Activated T-cell treated with anti-CD3 and anti-CD28 coated beads, Interleukin-2, amount 50 U/mL, for 1 hour (primary cell): ENCODE results near the gene ZWILCH.
"Not testable (repeated sequence)": the region's sequence is repeated elsewhere in the genome, so short reads cannot be mapped to it uniquely, and the experiment has no call there.

ENCODE experiments used
- DNase-seq: peaks from one replicate; pipeline ENCODE4 v3.0.0-alpha.2; 2020

Gene ZWILCH

DNA sequence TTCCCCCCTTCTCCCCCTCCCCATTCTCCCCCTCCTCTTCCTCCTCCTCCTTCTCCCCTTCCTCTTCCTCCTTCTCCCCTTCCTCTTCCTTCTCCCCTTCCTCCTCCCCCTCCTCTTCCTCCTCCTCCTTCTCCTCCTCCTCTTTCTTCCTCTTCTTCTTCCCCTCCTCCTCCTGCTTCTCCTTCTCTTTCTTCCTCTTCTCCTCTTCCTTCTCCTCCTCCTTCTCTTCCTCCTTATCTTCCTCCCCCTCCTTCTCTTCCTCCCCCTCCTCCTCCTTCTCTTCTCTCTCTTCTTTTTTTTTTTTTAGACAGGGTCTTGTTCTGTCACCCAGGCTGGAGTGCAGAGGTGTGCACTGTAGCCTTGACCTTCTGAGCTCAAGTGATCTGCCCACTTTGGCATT is 81.9 kb downstream of the ZWILCH start:
- DNase-seq, result no peak

DNA sequence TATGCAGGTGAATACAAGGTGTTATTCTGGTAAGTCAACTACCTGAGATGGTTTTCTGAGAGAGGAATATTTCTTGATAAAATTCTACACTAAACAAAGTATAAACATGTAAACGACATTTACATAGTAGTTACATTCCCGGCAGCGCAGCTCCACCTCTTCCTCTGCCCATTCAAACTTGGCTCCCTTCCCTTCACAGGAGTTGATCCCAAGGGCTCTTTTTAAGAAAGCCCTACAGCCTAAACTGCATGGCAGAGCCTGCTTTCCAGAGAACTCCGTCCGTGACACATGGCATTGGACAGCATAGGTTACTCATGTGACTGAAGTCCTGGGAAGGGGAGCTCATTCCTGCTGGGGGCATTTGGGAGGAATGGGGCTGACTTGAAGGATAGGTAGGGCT is 82.6 kb downstream of the ZWILCH start:
- no peak for DNase-seq

DNA sequence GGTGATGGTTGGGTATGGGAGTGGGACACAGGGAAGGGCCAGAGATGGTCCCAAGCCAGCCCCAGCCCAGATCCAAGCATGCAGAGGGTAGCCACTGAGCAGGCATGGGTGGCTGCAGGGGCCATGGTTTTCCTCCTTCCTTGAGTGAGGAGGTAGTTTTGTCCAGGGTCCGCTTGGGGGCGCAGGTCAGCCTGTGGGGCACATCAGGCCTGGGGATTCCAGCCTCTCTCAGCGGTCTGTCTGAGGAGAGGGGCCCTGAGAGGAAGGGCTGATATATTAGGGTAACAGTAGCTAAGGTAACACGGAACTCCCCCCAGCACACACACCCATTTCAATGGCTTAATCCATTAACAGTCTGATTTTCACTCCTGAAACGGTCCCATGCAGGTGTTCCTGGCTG is 83.4 kb downstream of the ZWILCH start:
- no peak for DNase-seq

DNA sequence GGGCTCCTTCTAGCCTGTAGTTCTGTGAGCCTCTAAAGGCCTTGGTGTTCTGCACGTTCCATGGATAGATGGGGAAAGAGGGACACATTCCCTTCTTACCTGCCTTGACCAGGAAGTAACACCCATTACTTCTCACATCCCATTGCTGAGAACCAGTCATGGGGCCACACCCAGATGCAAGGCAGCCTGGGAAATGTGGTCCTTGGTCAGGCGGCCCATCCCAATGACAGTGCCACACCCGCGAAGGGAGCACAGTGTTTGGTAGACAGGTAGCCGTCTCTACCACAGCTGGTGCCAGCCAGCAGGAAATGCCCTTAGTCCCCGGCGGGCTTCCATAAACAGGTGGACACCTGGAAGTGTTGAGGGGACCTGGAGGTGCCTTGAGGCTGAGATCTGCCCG is 83.8 kb downstream of the ZWILCH start:
- no peak for DNase-seq

DNA sequence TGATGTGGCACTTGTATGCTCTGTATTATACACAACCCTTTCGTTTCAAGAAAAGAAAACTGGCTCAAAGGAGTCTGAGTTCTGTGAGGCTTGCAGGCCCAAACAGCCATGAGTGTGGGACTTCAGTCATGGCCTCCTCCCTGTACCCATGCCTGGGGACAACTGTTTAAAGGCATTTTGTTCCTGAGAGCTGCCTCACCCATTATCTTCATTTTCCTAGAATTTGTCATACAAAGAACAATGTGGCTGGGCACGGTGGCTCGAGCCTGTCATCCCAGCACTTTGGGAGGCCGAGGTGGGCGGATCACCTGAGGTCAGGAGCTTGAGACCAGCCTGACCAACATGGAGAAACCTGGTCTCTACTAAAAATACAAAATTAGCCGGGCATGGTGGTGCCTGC is 84.3 kb downstream of the ZWILCH start:
- DNase-seq, result not testable (repeated sequence)

DNA sequence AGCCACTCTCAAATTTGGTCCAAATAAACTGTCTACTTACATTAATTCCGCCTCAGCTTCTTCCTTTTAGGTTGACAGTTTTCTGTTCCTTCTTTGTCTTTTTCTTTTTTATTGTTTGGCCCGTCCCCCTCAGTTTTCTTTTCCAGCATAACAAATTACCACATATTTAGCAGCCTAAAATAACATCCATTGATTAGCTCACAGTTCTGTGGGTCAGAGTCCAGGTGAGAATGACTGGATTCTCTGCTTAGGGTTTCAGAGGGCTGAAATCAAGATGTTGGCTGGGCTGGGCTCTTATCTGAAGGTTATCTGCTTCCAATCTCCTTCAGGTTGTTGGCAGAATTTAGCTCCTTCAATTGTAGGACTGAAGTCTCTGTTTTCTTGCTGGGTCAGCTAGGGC is 85.3 kb downstream of the ZWILCH start:
- DNase-seq, result no peak

DNA sequence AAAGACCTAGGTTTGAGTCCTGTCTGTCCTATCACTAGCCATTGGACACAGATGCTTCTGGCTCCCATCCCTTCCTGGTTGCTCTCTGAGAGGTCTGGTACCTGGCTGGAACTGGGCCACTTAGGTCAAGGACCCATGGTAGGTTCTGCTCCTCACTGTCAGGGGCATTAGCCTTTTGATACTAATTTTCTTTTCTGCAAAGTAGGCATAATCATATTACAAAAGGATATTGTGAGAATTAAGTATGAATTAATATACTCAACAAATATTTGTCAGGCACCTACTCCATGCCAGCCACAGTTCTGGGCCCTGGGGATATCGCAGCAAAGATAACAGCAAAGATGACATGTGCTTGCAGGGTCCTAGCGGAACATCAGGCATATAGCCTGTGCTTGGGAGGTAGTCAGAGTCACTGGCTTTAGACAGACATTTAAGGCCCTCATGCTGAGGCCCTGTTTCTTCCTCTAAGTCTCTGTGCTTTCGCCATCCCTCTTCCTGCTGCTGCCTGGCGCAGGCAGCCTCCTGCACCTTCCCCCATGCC is 86.3 kb downstream of the ZWILCH start:
- DNase-seq, result no peak

DNA sequence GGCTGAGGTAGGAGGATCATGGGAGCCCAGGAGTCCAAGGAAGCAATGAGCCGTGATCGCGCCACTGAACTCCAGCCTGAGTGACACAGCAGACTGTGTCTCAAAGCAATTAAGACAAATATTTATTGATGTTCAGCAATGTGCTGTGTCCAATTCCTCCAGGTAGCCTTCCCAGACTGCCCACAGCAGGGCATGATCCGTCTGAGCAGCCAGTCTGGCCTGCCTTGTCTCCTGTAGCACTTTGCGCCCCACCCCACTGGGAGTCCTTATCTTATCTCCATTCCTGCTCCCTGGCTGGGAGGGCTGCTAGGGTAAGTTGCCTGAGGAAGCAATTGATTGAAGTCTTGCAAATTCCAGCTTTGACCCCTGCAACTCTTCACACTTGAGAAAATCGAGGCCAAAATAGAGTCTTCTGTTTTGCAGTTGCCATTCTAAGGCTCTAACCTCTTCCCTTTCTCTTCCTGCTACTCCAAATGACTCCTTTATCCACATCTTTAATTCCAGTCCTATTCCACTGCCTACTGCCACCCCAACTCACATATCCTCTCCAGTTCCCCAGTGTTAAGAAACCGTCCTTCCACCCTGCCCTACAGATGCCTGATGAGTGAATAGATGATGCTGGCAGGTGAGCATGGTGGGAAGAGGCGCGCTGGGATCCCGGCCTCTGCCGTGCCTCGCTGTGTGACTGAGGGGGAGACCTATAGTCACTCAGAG is 87.5 kb downstream of the ZWILCH start:
- no peak for DNase-seq

DNA sequence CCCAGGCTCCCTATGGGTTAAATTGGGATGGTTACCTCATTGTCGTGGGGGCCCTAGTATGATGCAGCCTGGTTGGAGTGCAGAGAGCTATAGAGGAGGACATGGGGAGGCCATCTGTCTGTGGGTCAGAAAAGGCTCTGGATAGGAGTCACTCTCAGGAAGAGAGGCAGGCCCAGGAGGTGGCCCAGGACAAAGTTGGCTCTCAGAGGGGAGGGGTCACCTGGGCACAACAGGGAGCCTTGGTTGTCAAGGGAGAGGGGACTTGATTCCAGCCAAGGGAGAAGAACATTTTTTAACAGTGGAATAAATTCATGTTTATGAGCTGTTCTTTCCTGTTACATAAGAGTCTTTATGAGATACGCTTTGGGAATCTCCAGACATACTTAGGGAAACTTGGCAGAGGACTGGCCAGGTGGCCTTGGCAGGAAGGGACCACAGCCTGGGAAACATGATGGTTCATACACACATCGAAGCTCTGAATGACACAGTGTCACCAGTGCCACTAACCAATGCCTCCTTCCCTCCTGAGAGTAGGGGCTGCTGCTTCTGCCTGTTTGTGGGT is 88.2 kb downstream of the ZWILCH start:
- no peak for DNase-seq

DNA sequence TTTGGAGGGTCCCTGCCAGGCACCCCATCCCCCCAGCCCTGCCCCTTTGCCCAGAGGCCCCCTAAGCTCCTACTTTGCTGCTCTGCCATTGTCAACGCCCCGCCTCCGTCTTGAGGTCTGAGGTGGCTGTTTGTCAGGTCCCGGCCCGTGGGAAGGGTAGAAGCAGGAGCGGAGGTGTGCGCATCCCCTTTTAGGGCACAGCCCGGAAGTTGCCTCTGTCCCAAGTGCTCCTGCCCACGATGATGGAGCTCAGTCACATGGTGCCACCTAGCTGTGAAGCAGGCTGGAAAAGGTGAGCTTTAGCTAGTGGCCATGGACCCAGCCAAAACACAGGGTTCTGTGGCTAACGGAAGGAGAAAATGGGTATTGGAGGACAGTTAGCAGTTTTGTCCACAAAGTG is 89.2 kb downstream of the ZWILCH start:
- DNase-seq, result no peak

DNA sequence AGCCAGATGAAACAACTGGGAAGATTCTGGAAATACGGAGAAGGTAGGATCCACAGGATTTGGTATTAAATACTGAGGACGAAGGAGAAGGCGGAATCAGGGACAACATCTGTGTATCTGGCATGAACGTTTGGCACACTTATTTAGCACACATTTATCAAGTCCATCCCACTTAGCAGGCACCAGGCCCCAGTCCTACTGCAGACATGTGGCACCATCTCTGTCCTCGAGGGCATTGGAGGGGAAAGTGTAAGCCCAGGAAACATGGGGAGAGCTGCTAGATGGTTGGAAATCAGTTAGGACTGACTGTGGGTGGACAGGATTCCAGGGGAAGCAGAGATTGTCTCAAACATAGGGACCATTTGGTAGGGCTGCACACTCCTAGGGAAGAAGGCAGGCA is 89.7 kb downstream of the ZWILCH start:
- no peak for DNase-seq

DNA sequence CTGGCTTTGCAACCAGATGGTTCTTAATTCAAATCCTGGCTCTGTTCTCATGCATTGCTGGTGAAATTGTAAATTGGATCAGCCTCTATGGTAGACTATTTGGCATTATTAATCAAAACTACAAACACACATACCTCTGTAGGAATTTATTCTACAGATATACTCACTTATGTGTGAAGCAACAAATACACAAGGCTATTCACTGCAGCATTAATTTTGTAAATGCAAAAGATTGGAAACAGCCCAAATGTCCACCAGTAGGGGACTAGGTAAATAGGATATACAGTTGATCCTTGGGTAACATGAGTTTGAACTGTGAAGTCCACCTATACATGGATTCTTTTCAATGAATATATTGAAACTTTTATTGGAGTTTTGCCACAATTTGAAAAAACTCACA is 90.2 kb downstream of the ZWILCH start:
- DNase-seq, result no peak

DNA sequence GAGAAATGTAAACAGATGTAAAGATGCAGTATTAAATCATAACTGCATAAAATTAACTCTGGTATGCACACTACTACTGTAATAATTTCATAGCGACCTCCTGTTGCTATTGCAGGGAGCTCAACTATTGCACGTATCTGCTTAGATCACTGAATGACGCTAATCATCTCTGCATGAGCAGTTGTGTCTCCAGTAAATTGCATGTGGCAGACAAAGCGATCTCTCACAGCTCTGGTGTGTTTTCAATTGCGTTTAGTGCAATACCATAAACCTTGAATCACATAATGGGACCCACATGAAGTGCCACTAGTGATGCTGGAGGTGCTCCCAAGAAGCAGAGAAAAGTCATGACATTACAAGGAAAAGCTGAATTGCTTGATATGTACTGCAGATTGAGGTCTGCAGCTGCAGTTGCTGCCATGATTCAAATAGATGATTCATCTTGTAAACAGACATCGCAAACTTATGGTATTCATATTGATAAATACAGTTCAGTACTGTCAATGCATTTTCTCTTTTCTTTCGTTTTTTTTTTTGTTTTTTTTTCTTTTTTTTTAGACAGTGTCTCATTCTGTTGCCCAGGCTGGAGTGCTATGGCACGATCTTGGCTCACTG is 90.9 kb downstream of the ZWILCH start:
- no peak for DNase-seq

DNA sequence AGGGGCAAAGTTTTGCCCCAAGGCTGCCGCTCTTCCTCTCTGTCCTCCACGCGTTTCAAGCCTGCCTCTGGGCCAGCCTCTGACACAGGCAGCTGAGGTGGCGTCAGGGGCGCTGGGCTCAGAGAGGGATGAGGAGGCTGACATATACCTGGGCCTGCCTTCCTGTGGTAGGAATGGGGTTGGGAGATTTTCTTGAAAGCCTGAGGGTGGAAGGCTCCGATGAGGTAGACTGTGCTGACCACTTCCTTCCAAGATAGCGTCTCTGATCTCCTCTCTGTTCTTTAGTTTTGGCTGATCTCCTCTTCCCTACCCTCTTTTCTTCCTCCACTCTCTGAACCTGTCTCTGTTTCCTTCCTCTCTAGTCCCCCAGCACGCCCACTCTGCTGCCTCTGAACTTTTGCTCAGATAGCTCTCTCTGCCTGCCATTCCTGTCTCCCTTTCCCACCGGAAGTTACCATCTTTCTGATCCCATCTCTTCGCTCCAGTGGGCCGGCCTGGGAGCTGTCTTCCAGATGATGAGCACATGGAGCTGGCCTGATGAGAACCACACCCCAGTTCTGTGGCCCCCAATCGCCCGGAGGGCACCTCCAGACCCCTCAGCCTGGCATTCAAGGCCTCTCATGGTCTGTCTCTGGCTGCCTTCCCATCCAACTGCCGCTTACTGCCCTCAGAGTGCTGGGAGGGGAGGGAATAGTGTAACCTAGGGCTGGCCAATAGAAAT is 93.1 kb downstream of the ZWILCH start:
- DNase-seq, result no peak
